Mammary epithelial cell (primary cell): Measurements from ENCODE around the gene NHS.

Experiments used
- CTCF ChIP-seq, 2 donors: IDR thresholded peaks in 1 of 2; conservative IDR thresholded peaks in 1 of 2; 2 replicates each; pipeline ENCODE4 v1.5.1; 2011 to 2012; ENCODE audit warnings: inconsistent platforms in 2 of 2, low read length in 2 of 2, mild to moderate bottlenecking in 2 of 2, control low read depth in 1 of 2, low read depth in 1 of 2; ENCODE audit not compliant: insufficient read depth in 1 of 2; ENCODE audit errors: extremely low read depth in 1 of 2
- EZH2 ChIP-seq: IDR thresholded peaks from 2 replicates; pipeline ENCODE4 v1.6.1; 2012; ENCODE audit warnings: low read length, inconsistent platforms, borderline replicate concordance

- TF ChIP-seq CTCF (conservative IDR thresholded peaks at IDR 0.05 in 1 of 2, IDR thresholded peaks at IDR 0.05 in 1 of 2; ENCODE audit: extremely low read depth in 1 of 2, insufficient read depth in 1 of 2, low read depth in 1 of 2, low read length in 2 of 2), result no peak
- TF ChIP-seq EZH2, result no peak
Measured at GRCh38 chrX:17413228-17413627, 38.2 kb downstream of the NHS start.
